ENCODE data around the gene PAK3. TPM values are rescaled to one million over a fixed set of nuclear protein-coding genes. Genes with fewer than 3 reads are reported as not detected.

The PAK3 gene
- total and polyA plus RNA-seq, 9 of the 15 experiments (the other 6 are each of a cell fraction or from before 2014, with no cell fraction given) = not detected

DNA sequence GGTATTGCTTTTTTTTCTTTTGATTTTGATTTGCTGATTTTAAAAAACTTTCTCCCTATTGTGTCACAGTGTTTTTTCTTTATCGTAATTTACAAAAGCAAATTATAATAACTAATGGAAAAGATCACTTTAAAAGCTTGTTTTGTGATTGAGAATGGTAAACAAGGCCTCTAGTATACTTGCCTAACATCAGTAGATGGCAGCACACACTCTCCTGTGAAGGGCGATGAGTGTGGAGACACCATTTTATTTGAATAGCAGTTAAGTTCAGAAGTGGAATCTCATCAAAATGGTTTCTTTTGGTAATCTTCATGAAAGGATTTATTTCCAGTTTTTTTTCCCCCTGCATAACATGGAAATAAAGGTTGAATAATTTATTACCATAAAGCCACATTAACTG is 72.3 kb downstream of the PAK3 start:
- Histone ChIP-seq H2AFZ (ENCODE audit: low read depth, low read length) (no peak overlapping the region), H3K36me3 (ENCODE audit: control insufficient read depth, insufficient read depth, low read length) (no peaks in the 10 kb centered on the region), H3K79me2 (ENCODE audit: control insufficient read depth, insufficient read depth, low read length) (no peaks in the 10 kb centered on the region), H3K9me1 (ENCODE audit: control insufficient read depth, insufficient read depth, low read length) (no peaks in the 10 kb centered on the region), H3K4me1 (replicated peaks in 1 of 2; ENCODE audit: control insufficient read depth in 2 of 2, insufficient read depth in 2 of 2, low read length in 2 of 2) (no peaks in the 10 kb centered on the region), H3K27ac (ENCODE audit: extremely low read depth, low read depth, low read length) (no peak overlapping the region), H3K4me2 (ENCODE audit: insufficient read depth, low read length) (no peak overlapping the region), H3K9me3 (replicated peaks; ENCODE audit: control insufficient read depth, insufficient read depth, low read depth, low read length) (no peaks in the 10 kb centered on the region), H4K20me1 (replicated peaks; ENCODE audit: control insufficient read depth, insufficient read depth, low read length) (no peaks in the 10 kb centered on the region), H3K9ac (ENCODE audit: insufficient read depth in 1 of 2, low read depth in 2 of 2, low read length in 2 of 2) (no peak overlapping the region), H3K27me3 (ENCODE audit: control insufficient read depth in 2 of 2, insufficient read depth in 2 of 2, low read length in 2 of 2) (no peaks in the 10 kb centered on the region), H3K4me3 (no peak overlapping the region)
- FAIRE-seq = no peak
- 0% methylated on average over 2 of the region's 2 CpGs for WGBS (ENCODE audit: insufficient coverage, low coverage, missing lambda C conversion rate)
- POLR2A ChIA-PET = no interaction called here
- peak in 2 of 4 experiments; percentile 3 to 4 for DNase-seq (ENCODE audit: extremely low read depth in 1 of 4, low spot score in 3 of 4)
- ATAC-seq = peak; percentile 52; the same call in 1 of the 3 replicates
- CTCF ChIA-PET (ENCODE audit: low intra/inter-chr PET ratio) = interaction anchor here (1.3 kb wide), 1 partner anchor 75 kb away, joined by 3 read pairs; no protein-coding TSS in a partner anchor
- in situ Hi-C loops (cut with MboI) = no loop called here
- TF ChIP-seq PCBP1 (IDR thresholded peaks at IDR 0.05; ENCODE audit: low read depth, low read length, poor library complexity, severe bottlenecking) = no peak
- no peak for TF ChIP-seq ETV5 (CRISPR knock-in tag; IDR thresholded peaks at IDR 0.05; ENCODE audit: low read depth)
- TF ChIP-seq TEAD4 (IDR thresholded peaks at IDR 0.05; ENCODE audit: low read length) = peak; percentile 17; the same call in 1 of the 2 replicates
- no peak for TF ChIP-seq TEAD4 (CRISPR knock-in tag; IDR thresholded peaks at IDR 0.05; ENCODE audit: borderline replicate concordance)
- TF ChIP-seq CREBBP (IDR thresholded peaks at IDR 0.05; ENCODE audit: low read depth, low read length) = no peak
- no peak for TF ChIP-seq BACH1 (tag; IDR thresholded peaks at IDR 0.05)
- peak in 1 of 2 experiments; percentile 20; a peak in 2 of 4 replicates for TF ChIP-seq RAD21 (CRISPR knock-in tag; conservative IDR thresholded peaks at IDR 0.05 in 1 of 2, IDR thresholded peaks at IDR 0.05 in 1 of 2)
- TF ChIP-seq NR2C2 (CRISPR knock-in tag; IDR thresholded peaks at IDR 0.05) = no peak
- TF ChIP-seq NR2C2 (tag; IDR thresholded peaks at IDR 0.05) = no peak
- peak in 1 of 2 experiments; percentile 41; a peak in 1 of 4 replicates for TF ChIP-seq FOXK2 (conservative IDR thresholded peaks at IDR 0.05 in 1 of 2, IDR thresholded peaks at IDR 0.05 in 1 of 2; ENCODE audit: low read depth in 2 of 2)
- TF ChIP-seq YY1 (IDR thresholded peaks at IDR 0.05; ENCODE audit: borderline replicate concordance in 1 of 3, control insufficient read depth in 1 of 3, extremely low read depth in 1 of 3, insufficient read depth in 3 of 3, insufficient read length in 1 of 3, insufficient replicate concordance in 2 of 3, low read depth in 1 of 3, low read length in 2 of 3) = peak in 1 of 3 experiments; percentile 45
- TF ChIP-seq, protein P1, sequence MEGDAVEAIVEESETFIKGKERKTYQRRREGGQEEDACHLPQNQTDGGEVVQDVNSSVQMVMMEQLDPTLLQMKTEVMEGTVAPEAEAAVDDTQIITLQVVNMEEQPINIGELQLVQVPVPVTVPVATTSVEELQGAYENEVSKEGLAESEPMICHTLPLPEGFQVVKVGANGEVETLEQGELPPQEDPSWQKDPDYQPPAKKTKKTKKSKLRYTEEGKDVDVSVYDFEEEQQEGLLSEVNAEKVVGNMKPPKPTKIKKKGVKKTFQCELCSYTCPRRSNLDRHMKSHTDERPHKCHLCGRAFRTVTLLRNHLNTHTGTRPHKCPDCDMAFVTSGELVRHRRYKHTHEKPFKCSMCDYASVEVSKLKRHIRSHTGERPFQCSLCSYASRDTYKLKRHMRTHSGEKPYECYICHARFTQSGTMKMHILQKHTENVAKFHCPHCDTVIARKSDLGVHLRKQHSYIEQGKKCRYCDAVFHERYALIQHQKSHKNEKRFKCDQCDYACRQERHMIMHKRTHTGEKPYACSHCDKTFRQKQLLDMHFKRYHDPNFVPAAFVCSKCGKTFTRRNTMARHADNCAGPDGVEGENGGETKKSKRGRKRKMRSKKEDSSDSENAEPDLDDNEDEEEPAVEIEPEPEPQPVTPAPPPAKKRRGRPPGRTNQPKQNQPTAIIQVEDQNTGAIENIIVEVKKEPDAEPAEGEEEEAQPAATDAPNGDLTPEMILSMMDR (IDR thresholded peaks at IDR 0.05 in 2 of 3, conservative IDR thresholded peaks at IDR 0.05 in 1 of 3; ENCODE audit: insufficient read depth in 2 of 3, low read depth in 1 of 3, low read length in 3 of 3) = peak in 2 of 3 experiments; percentile 5 to 34; a peak in 3 of 6 replicates
- no peak for TF ChIP-seq ZNF668 (CRISPR knock-in tag; IDR thresholded peaks at IDR 0.05)
- BruUV-seq (replicated peaks) = no TSS peak
- intact Hi-C loops (cut with micrococcal nuclease) = loop anchor here (5.0 kb wide), 2 partner anchors 74 to 279 kb away; no protein-coding TSS in a partner anchor
